Right lobe of liver (tissue), 6 donors: ENCODE data around the gene PLPP2. TPM values are rescaled to one million over a fixed set of nuclear protein-coding genes. Genes with fewer than 3 reads are reported as not detected.

Source experiments
- ATAC-seq, 4 donors: fragments of 200-7000 bp; cut with Tn5 transposase; one replicate each; pipeline ENCODE4 v1.9.1; 2020; ENCODE audit warnings: mild to moderate bottlenecking in 4 of 4, moderate library complexity in 4 of 4
- DNase-seq, 3 donors: peaks; one replicate each; pipeline ENCODE4 v3.0.0-alpha.2; 2020
- H3K27ac ChIP-seq, 3 donors: fragments of 200-600 bp; one replicate each; pipeline ENCODE4 v1.8.0; 2022
- H3K27me3 ChIP-seq, 2 donors: fragments of 200-600 bp; one replicate each; pipeline ENCODE4 v1.8.0; 2022
- H3K36me3 ChIP-seq, 4 donors: fragments of 200-600 bp; sonication (generic) in 1 of 4; one replicate each; pipeline versions ENCODE4 v1.5.1 to v1.8.0; 2017 to 2022; ENCODE audit warnings: control low read depth in 1 of 4
- H3K4me1 ChIP-seq, 4 donors: fragments of 200-600 bp; sonication (generic) in 1 of 4; one replicate each; pipeline versions ENCODE4 v1.5.1 to v1.8.0; 2017 to 2022; ENCODE audit warnings: control low read depth in 1 of 4
- H3K4me3 ChIP-seq, 3 donors: fragments of 200-600 bp; one replicate each; pipeline ENCODE4 v1.8.0; 2022
- H3K9me3 ChIP-seq, 4 donors: fragments of 200-600 bp; sonication (generic) in 1 of 4; one replicate each; pipeline versions ENCODE4 v1.5.1 to v1.8.0; 2017 to 2022; ENCODE audit warnings: control low read depth in 1 of 4
- POLR2A ChIP-seq: fragments of 450-650 bp; IDR thresholded peaks from one replicate; pipeline ENCODE4 v1.6.1; 2017; ENCODE audit warnings: antibody characterized with exemption, mild to moderate bottlenecking
- WGBS: methylation state at CpG from one replicate; pipeline ENCODE4 v1.1.6; 2018; ENCODE audit warnings: low coverage, low lambda C conversion rate; ENCODE audit not compliant: insufficient coverage; ENCODE audit errors: missing lambda C conversion rate; 5-methylcytosine and 5-hydroxymethylcytosine counted together
- intact Hi-C, 2 donors: fragments of 100-400 bp; cut with DNase I; formaldehyde crosslinking; loops; one replicate each; pipeline versions ENCODE4 v1.11.2 to v1.14.1; 2022
- total RNA-seq, 6 experiments: library from RNA; depleted of rRNA in 2 of 6; stranded (reverse); fragments of >200 nt in 2 of 6; fragmentation: NEBNext Ultra II Directional in 3 of 6; extraction: Animal tissue kit (Norgen Biotek cat#: 25700) in 3 of 6; gene quantifications; one replicate each; pipeline versions ENCODE4 v1.1.0 to v1.2.4, GENCODE V29; 2016 to 2023
- TF ChIP-seq, protein P1 (sequence below), 4 donors: fragments of 200-600 bp in 3 of 4; fragments of 450-650 bp in 1 of 4; IDR thresholded peaks; one replicate each; pipeline versions ENCODE4 v1.5.1 to v1.8.0; 2016 to 2022; ENCODE audit warnings: antibody characterized with exemption in 4 of 4, mild to moderate bottlenecking in 2 of 4
- donor health status: DM: no; HTN: yes; CAD: no.
- donor health status: DM: no; HTN: no; CAD: no.
- donor health status: DM: no; HTN: no; CAD: no.
- donor health status: DM: no; HTN: yes; CAD: no.
- donor health status: DM: no; HTN: yes; CAD: no.

PLPP2 gene
- total RNA-seq, 6 experiments from 2014 or later = 0.83 to 2.7 (median 1.8) TPM

GRCh38 chr19:336067-336614 is 44.9 kb upstream of the PLPP2 start:
- no peak overlapping the region for H3K27ac ChIP-seq
- H3K4me3 ChIP-seq = no peak overlapping the region
- H3K9me3 ChIP-seq = no peaks in the 10 kb centered on the region
- H3K27me3 ChIP-seq = no peaks in the 10 kb centered on the region
- ATAC-seq = peak in 1 of 4 donors; percentile 33
- H3K4me1 ChIP-seq = no peaks in the 10 kb centered on the region
- DNase-seq = no peak
- no peaks in the 10 kb centered on the region for H3K36me3 ChIP-seq
- intact Hi-C loops = no loop called here
- 85% methylated on average over 6 of the region's 20 CpGs for WGBS
- TF ChIP-seq POLR2A = no peak
- TF ChIP-seq, protein P1, sequence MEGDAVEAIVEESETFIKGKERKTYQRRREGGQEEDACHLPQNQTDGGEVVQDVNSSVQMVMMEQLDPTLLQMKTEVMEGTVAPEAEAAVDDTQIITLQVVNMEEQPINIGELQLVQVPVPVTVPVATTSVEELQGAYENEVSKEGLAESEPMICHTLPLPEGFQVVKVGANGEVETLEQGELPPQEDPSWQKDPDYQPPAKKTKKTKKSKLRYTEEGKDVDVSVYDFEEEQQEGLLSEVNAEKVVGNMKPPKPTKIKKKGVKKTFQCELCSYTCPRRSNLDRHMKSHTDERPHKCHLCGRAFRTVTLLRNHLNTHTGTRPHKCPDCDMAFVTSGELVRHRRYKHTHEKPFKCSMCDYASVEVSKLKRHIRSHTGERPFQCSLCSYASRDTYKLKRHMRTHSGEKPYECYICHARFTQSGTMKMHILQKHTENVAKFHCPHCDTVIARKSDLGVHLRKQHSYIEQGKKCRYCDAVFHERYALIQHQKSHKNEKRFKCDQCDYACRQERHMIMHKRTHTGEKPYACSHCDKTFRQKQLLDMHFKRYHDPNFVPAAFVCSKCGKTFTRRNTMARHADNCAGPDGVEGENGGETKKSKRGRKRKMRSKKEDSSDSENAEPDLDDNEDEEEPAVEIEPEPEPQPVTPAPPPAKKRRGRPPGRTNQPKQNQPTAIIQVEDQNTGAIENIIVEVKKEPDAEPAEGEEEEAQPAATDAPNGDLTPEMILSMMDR (IDR thresholded peaks at IDR 0.05) = no peak

- intact Hi-C loops = no loop called here
- Histone ChIP-seq H3K36me3 (peaks cover 0 to 3% (median 0%) of the 10 kb centered on the region in 4 donors), H3K4me3 (no peak overlapping the region), H3K27ac (no peak overlapping the region), H3K4me1 (no peaks in the 10 kb centered on the region), H3K27me3 (no peaks in the 10 kb centered on the region), H3K9me3 (no peaks in the 10 kb centered on the region)
- ATAC-seq (peak in 1 of 4 donors; percentile 34), DNase-seq (no peak)
- TF ChIP-seq POLR2A = no peak
- TF ChIP-seq, protein P1 (IDR thresholded peaks at IDR 0.05) = no peak
- 100% methylated on average over 1 of the region's 21 CpGs for WGBS
These were observed 44.4 kb upstream of the PLPP2 start for GRCh38 chr19:335486-336066.

DNA sequence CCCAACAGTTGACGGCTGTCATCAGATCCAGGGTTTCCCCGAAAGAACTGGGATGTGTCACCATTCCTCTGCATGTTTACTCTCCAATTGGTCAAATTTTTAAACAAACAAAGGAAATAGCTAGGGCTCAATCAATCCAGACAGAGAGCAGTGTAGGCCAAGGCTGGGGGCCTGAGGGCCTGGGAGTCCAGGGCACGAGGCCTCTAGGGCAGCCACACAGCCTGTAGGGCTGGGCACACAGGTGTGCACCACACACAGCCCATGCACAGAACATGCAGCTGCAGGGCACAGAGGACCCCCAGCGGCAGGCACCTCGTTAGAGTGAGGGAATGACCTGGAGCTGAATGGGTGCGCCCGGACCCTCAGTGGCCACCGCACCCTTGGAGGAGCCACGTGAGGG is 43.9 kb upstream of the PLPP2 start:
- Histone ChIP-seq H3K27ac (no peak overlapping the region), H3K36me3 (peaks cover 0 to 7% (median 0%) of the 10 kb centered on the region in 4 donors), H3K27me3 (no peaks in the 10 kb centered on the region), H3K4me3 (no peak overlapping the region), H3K9me3 (no peaks in the 10 kb centered on the region), H3K4me1 (no peaks in the 10 kb centered on the region)
- TF ChIP-seq, protein P1 (IDR thresholded peaks at IDR 0.05) = no peak
- TF ChIP-seq POLR2A = no peak
- DNase-seq = peak in 1 of 3 donors; percentile 36
- 100% methylated on average over 2 of the region's 9 CpGs for WGBS
- peak in 1 of 4 donors; percentile 12 for ATAC-seq
- intact Hi-C loops = no loop called here

- intact Hi-C loops = no loop called here
- Histone ChIP-seq H3K27me3 (no peaks in the 10 kb centered on the region), H3K4me3 (no peak overlapping the region), H3K4me1 (no peaks in the 10 kb centered on the region), H3K27ac (no peak overlapping the region), H3K9me3 (no peaks in the 10 kb centered on the region), H3K36me3 (peaks cover 0 to 9% (median 0%) of the 10 kb centered on the region in 4 donors)
- ATAC-seq = no peak
- TF ChIP-seq, protein P1 (IDR thresholded peaks at IDR 0.05) = no peak
- no peak for TF ChIP-seq POLR2A
- peak in 1 of 3 donors; percentile 25 for DNase-seq
- WGBS = 82% methylated on average over 4 of the region's 19 CpGs
These were observed 43.3 kb upstream of the PLPP2 start for GRCh38 chr19:334296-335071.
